Colonic mucosa (tissue), 4 donors: ENCODE data around the gene BCAS3. TPM values are rescaled to one million over a fixed set of nuclear protein-coding genes. Genes with fewer than 3 reads are reported as not detected.

Source experiments
- DNase-seq: peaks from one replicate; pipeline ENCODE4 v3.0.0-alpha.2; 2020
- H3K27ac ChIP-seq: fragments of 200-600 bp; one replicate; pipeline ENCODE4 v1.8.0; 2021
- H3K27me3 ChIP-seq: fragments of 200-600 bp; one replicate; pipeline ENCODE4 v1.8.0; 2021
- H3K36me3 ChIP-seq: fragments of 200-600 bp; one replicate; pipeline ENCODE4 v1.8.0; 2021
- H3K4me1 ChIP-seq: fragments of 200-600 bp; one replicate; pipeline ENCODE4 v1.8.0; 2021; ENCODE audit warnings: mild to moderate bottlenecking
- H3K4me3 ChIP-seq: fragments of 200-600 bp; one replicate; pipeline ENCODE4 v1.8.0; 2021
- H3K9ac ChIP-seq, 2 donors: one replicate each; pipeline ENCODE4 v1.7.0; 2013; ENCODE audit warnings: control low read depth in 2 of 2, low read depth in 2 of 2, low read length in 2 of 2
- H3K9me3 ChIP-seq: fragments of 200-600 bp; one replicate; pipeline ENCODE4 v1.8.0; 2021
- intact Hi-C: fragments of 100-400 bp; cut with DNase I; formaldehyde crosslinking; loops from one replicate; pipeline ENCODE4 v1.14.1; 2022
- total RNA-seq, 2 donors: library from RNA; stranded (reverse); fragmentation: NEBNext Ultra II Directional in 1 of 2; extraction: Animal tissue kit (Norgen Biotek cat#: 25700) in 1 of 2; gene quantifications; one replicate each; pipeline ENCODE4 v1.2.1, GENCODE V29; 2021
- TF ChIP-seq, protein P1 (sequence below): fragments of 200-600 bp; IDR thresholded peaks from one replicate; pipeline ENCODE4 v1.8.0; 2022; ENCODE audit warnings: antibody characterized with exemption, mild to moderate bottlenecking
- donor health status: healthy.
- donor health status: DM: no; HTN: no; CAD: no.
- donor health status: DM: no; HTN: no; CAD: no.

BCAS3 gene
- total RNA-seq, 2 donors from 2014 or later = 11.0 to 17.8 TPM

DNA sequence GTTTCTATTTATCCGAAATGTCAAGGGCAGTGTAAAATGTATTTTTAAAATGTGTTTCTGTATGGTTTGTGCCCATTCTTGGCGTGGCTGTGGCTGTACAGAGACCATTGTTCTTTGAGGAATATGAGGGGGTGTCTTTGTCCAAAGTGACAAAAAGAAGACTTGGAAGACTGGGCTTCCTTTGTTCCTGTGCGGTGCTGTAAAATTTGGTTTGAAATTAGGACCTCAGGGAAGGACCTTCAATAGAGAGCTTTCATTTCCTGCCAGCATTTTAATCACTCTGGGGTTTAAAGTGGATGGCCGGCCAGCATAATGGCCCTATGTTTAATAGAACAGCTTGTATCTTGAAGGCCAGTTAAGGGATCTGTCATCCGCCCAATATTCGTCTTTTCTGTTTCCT, 531.9 kb downstream of the BCAS3 start:
- intact Hi-C loops = no loop called here
- TF ChIP-seq, protein P1, sequence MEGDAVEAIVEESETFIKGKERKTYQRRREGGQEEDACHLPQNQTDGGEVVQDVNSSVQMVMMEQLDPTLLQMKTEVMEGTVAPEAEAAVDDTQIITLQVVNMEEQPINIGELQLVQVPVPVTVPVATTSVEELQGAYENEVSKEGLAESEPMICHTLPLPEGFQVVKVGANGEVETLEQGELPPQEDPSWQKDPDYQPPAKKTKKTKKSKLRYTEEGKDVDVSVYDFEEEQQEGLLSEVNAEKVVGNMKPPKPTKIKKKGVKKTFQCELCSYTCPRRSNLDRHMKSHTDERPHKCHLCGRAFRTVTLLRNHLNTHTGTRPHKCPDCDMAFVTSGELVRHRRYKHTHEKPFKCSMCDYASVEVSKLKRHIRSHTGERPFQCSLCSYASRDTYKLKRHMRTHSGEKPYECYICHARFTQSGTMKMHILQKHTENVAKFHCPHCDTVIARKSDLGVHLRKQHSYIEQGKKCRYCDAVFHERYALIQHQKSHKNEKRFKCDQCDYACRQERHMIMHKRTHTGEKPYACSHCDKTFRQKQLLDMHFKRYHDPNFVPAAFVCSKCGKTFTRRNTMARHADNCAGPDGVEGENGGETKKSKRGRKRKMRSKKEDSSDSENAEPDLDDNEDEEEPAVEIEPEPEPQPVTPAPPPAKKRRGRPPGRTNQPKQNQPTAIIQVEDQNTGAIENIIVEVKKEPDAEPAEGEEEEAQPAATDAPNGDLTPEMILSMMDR = no peak
- Histone ChIP-seq H3K27me3 (no peaks in the 10 kb centered on the region), H3K36me3 (no peaks in the 10 kb centered on the region), H3K4me3 (no peak overlapping the region), H3K27ac (no peak overlapping the region), H3K9me3 (no peaks in the 10 kb centered on the region), H3K9ac (no peak overlapping the region), H3K4me1 (no peaks in the 10 kb centered on the region)
- DNase-seq = no peak

DNA sequence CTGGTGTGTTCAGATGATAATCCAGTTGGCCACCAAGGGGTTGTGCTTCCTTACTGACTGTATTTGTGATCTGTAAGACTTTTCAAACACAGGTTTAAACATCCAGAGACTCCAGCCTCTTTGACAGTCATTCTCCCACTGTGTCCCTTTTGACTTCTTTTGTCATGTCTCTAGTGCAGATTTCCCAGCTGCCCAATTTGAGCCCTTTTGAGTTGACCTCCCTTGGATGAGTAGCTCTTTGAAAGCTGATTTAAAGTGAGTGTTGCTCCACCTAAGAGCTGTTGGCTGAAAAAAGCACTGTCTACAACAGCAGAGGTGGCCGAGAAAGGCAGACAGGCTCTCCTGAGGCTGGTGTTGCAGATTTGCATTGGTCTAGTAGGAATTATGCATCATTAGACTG, 533.6 kb downstream of the BCAS3 start:
- H3K27ac ChIP-seq = no peak overlapping the region
- H3K4me1 ChIP-seq = no peaks in the 10 kb centered on the region
- no peaks in the 10 kb centered on the region for H3K36me3 ChIP-seq
- H3K9ac ChIP-seq = no peak overlapping the region
- no peaks in the 10 kb centered on the region for H3K9me3 ChIP-seq
- DNase-seq = no peak
- H3K27me3 ChIP-seq = no peaks in the 10 kb centered on the region
- H3K4me3 ChIP-seq = no peak overlapping the region
- intact Hi-C loops = no loop called here
- TF ChIP-seq, protein P1 = no peak

DNA sequence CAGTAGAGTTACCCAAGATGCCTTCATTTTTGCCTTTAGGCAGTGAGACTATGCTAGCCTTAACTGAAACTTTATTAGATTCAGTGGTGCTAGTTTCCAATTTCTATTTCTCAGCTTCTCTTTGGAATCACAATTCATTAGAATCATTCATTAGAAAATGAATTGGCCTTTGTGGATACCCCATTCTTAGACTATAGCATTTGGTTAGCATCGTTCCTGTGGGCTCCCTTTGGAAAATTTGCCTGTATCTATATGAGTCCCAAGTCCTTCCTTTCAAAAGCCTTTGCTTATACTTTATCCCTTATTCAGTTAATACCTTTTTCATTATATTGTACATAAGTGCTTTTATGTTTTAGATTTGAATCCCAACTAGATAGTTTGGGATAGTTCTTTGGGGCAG, 535.0 kb downstream of the BCAS3 start:
- intact Hi-C loops = no loop called here
- DNase-seq = no peak
- TF ChIP-seq, protein P1 = no peak
- H3K4me3 ChIP-seq = no peak overlapping the region
- H3K9ac ChIP-seq = no peak overlapping the region
- no peaks in the 10 kb centered on the region for H3K9me3 ChIP-seq
- H3K27ac ChIP-seq = no peak overlapping the region
- H3K27me3 ChIP-seq = no peaks in the 10 kb centered on the region
- no peaks in the 10 kb centered on the region for H3K36me3 ChIP-seq
- H3K4me1 ChIP-seq = no peaks in the 10 kb centered on the region

DNA sequence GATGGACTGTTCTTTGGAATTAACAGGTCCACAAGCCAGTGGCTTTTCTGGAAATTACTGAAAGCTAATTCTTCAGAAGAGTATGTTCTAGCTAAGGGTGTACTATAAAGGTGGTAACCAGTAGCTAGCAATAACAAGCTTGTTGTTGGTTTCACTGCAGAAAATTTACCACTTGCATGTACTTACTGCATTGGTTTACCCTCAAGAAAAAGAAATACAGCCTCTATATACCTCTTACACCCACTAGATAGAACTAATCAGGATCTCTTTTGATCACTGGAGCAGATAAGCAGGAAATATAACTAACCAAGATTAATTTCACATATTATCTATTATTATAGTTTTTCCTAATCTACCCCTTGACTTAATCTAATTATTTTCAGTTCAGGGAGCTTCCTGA, 537.1 kb downstream of the BCAS3 start:
- Histone ChIP-seq H3K9me3 (no peaks in the 10 kb centered on the region), H3K27ac (no peak overlapping the region)

DNA sequence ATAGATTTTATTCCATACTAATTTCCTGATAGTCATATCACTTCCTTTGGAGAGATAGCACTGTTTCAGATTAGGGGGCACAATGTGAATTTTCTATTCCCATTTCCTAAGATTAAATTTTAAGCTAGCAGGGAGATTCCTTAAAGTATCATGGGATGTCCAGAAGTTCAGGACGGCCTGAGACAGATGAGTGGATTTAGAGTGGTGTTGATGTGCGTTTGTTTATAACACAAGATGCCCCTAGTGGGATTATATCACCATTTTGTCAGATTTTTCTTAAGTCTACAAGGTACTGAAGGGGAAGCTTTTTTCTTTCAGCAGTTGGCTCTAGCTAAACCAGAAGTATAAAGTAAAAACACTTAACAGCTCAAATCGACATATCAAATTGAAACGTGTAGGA, 538.4 kb downstream of the BCAS3 start:
- H3K4me3 ChIP-seq = no peak overlapping the region
- intact Hi-C loops = no loop called here
- H3K4me1 ChIP-seq = no peaks in the 10 kb centered on the region
- no peaks in the 10 kb centered on the region for H3K36me3 ChIP-seq
- H3K27me3 ChIP-seq = no peaks in the 10 kb centered on the region
- TF ChIP-seq, protein P1 = no peak
- H3K27ac ChIP-seq = no peak overlapping the region
- H3K9me3 ChIP-seq = no peaks in the 10 kb centered on the region
- no peak overlapping the region for H3K9ac ChIP-seq
- DNase-seq = no peak

More for the DNA sequence above, 537.1 kb downstream of the BCAS3 start:
- intact Hi-C loops = no loop called here
- H3K27me3 ChIP-seq = no peaks in the 10 kb centered on the region
- no peak overlapping the region for H3K9ac ChIP-seq
- no peaks in the 10 kb centered on the region for H3K36me3 ChIP-seq
- TF ChIP-seq, protein P1 = no peak
- no peaks in the 10 kb centered on the region for H3K4me1 ChIP-seq
- no peak for DNase-seq
- H3K4me3 ChIP-seq = no peak overlapping the region
